NT2/D1 (cell line): ENCODE measurements around the gene DOCK2.

Source experiments
- DNase-seq: peaks from one replicate; pipeline ENCODE4 v3.0.0-alpha.2; 2011; ENCODE audit warnings: low read depth, low spot score
- H3K27me3 ChIP-seq: 2 replicates; pipeline ENCODE4 v1.6.0; 2011; ENCODE audit warnings: mild to moderate bottlenecking; ENCODE audit not compliant: insufficient read length, insufficient read depth
- H3K36me3 ChIP-seq: 2 replicates; pipeline ENCODE4 v1.6.1; 2011; ENCODE audit warnings: mild to moderate bottlenecking, low read length, mixed read lengths; ENCODE audit not compliant: insufficient read depth, insufficient read length
- H3K4me1 ChIP-seq: 2 replicates; pipeline ENCODE4 v1.5.1; 2011; ENCODE audit not compliant: insufficient read depth, insufficient read length
- H3K4me3 ChIP-seq: 2 replicates; pipeline ENCODE4 v1.5.1; 2011; ENCODE audit warnings: low read depth; ENCODE audit not compliant: insufficient read length
- H3K9ac ChIP-seq: 2 replicates; pipeline ENCODE4 v1.6.0; 2011; ENCODE audit warnings: low read depth; ENCODE audit not compliant: insufficient read length
- H3K9me3 ChIP-seq: 2 replicates; pipeline ENCODE4 v1.5.1; 2011; ENCODE audit warnings: mild to moderate bottlenecking, low read length; ENCODE audit not compliant: insufficient read depth
- SUZ12 ChIP-seq: IDR thresholded peaks from 2 replicates; pipeline ENCODE4 v1.6.1; 2011; ENCODE audit not compliant: insufficient read length, insufficient read depth; ENCODE audit errors: extremely low read depth
- YY1 ChIP-seq: IDR thresholded peaks from 2 replicates; pipeline ENCODE4 v1.6.1; 2011; ENCODE audit not compliant: insufficient read length, insufficient read depth
- ZNF274 ChIP-seq: IDR thresholded peaks from 2 replicates; pipeline ENCODE4 v1.6.1; 2011; ENCODE audit warnings: mild to moderate bottlenecking, low read depth, low read length

DOCK2 gene

DNA sequence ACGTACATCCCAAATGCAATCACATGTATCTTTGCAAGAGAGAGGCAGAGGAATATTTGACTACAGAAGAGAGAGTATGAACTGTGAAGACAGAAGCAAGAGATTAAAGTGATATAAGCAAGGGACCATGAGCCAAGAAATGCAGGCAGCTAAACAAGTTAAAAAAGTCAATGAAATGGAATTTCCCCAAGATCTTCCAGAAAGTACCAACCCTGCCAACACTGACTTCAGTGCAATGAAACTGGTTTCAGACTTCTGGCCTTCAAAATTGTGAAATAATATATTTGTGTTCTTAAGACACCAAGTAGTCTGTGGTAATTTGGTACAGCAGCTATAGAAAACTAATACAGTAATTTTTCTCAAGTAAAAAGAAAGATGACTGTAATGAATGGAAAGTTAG is 489.6 kb downstream of the DOCK2 start:
- no peak for TF ChIP-seq YY1
- no peak for TF ChIP-seq SUZ12
- TF ChIP-seq ZNF274 = no peak
- no peak for DNase-seq

DNA sequence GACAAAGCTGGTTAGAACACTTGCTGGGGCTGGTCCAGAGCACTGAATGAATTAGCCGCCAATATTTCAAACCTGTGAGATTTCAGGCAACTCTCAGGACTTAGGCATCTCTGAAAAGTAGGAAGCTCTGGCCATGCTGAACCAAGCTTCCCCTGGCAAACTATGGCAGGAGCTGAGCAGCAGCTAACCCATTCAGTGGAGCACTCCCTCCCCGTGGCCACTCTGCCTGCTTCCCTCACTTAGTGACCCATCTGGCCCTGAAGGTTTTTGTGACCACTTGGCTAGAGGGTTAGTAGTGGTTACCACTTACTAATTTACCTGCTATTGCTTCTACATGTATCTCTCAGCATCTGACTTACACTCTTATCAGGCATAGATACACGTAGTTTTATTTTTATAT is 494.2 kb downstream of the DOCK2 start:
- H3K27me3 ChIP-seq = no peaks in the 10 kb centered on the region
- no peak for DNase-seq
- H3K4me1 ChIP-seq = no peaks in the 10 kb centered on the region
- H3K9ac ChIP-seq = no peak overlapping the region
- no peaks in the 10 kb centered on the region for H3K36me3 ChIP-seq
- TF ChIP-seq ZNF274 (no peak), YY1 (no peak), SUZ12 (no peak)
- H3K9me3 ChIP-seq = no peaks in the 10 kb centered on the region
- no peak overlapping the region for H3K4me3 ChIP-seq

More for the DNA sequence above, 489.6 kb downstream of the DOCK2 start:
- Histone ChIP-seq H3K9ac (no peak overlapping the region), H3K27me3 (no peaks in the 10 kb centered on the region), H3K36me3 (no peaks in the 10 kb centered on the region), H3K4me3 (no peak overlapping the region), H3K9me3 (no peaks in the 10 kb centered on the region), H3K4me1 (no peaks in the 10 kb centered on the region)

DNA sequence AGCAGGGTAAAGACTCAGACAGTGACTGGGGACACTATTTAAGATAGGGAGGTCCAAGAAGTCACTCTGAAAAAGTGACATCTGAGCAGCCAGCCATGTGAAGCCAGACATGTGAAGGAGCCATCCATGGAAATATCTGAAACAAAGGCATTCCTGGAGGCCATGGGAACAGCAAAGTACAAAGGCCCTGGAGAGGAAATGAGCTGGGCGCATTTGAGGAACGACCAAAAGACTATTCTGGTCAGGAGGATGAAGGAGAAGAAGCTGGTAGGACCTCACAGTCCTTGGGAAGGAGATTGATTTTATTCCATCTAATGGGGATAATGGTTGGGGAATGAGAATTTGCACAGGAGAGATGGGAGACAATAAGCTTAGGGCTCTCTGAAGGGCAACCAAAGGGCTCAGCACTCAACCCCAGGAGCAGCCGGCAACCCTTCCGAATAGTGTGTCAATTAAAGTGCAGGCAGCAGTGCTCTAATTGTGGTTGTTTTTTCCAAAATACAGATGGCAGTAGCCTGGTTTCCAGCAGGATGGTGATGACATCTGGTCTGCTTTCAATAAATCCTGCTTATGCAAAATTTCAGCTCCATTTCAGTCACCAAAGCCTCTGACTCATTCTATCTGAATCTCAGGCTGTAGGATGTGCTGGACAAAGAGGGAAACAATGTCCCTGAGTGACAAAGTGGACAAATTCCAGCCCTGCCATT is 495.3 kb downstream of the DOCK2 start:
- DNase-seq = no peak
- H3K36me3 ChIP-seq = no peaks in the 10 kb centered on the region
- no peaks in the 10 kb centered on the region for H3K4me1 ChIP-seq
- no peak for TF ChIP-seq YY1
- TF ChIP-seq SUZ12 = no peak
- no peak for TF ChIP-seq ZNF274
- H3K27me3 ChIP-seq = no peaks in the 10 kb centered on the region
- no peak overlapping the region for H3K4me3 ChIP-seq
- no peaks in the 10 kb centered on the region for H3K9me3 ChIP-seq
- H3K9ac ChIP-seq = no peak overlapping the region
